IPS-NIHi7 (cell line): ENCODE data around the gene NCK2.

Experiments used
- DNase-seq: peaks from one replicate; pipeline ENCODE4 v3.0.0; 2012; ENCODE audit warnings: mixed read lengths; ENCODE audit errors: extremely low spot score

Gene NCK2

GRCh38 chr2:105870858-105871257 lies 126.1 kb downstream of the NCK2 start:
- DNase-seq = no peak

GRCh38 chr2:105872142-105872728 lies 127.5 kb downstream of the NCK2 start:
- DNase-seq = no peak

GRCh38 chr2:105872830-105873229 lies 128.1 kb downstream of the NCK2 start:
- no peak for DNase-seq

DNA sequence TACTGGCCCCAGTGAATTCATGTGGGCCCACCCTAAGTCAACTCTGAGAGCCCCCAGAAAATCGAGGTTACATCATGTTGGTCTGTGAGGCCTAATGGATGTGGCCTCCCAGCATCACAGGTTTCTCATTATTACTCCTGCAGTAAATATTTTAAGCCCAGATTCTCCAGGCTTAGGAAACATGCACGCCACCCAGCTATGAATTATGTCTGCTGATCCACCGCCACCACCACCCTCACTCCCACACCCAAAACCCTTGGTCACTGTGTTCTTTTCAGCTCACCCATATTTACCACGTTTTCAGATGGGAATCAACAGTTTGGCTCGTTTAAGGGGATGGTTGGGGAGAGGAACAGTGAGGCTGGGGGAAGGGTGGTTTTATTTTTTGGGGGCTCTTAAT lies 128.6 kb downstream of the NCK2 start:
- DNase-seq = no peak

DNA sequence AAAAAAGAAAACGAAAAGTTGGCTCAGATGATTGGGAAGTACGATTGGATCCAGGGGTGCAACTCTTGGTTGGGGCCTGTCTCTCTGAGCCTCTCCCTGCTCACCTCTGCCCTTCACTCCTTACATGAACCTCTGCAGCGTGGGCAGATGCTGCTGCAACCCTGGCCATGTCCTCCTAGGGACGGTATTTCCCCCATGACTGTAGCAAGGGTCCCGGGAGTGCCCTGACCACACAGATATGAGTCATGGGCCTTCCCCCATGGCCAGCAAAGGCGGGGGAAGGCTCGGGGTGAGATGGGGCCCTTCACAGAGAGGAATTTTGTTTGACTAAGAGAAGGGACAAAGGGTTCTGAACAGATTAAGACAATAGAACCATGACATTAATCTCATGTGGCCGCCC lies 129.0 kb downstream of the NCK2 start:
- DNase-seq = peak; percentile 71

DNA sequence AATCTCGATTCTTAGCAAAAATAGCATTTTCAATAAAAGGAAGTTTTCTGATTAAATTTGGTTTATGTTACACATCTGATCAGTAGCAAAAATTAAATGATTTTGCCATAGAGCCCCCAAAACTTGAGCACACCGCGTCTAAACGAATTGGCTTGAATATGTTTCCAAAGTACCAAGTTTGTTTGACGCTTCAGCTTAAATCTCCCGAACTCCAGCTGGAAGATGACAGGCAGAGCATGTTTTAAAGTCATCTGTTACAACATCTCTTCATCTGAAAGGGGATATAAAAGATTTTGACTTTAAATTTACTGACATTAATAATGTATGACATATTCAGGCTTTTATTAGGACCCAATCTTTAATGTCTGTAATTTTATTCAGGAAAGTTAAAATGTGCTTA lies 129.8 kb downstream of the NCK2 start:
- no peak for DNase-seq

DNA sequence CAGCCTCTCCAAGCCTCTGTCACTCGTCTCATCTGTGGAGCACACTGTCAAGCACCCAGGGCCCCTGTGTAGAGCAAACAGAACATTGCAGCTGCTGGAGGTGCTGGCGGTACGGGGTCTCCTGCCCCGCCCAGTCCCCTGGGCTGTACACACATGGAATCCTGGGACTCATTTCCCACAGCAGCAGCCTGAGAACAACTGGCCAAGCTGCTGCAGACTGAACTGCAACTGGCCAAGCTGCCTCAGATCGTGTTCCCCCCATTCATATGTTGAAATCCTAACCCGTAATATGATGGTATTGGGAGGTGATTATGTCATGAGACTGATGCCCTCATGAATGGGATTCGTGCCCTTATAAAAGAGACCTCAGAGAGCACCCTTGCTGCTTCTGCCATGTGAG lies 130.5 kb downstream of the NCK2 start:
- no peak for DNase-seq

DNA sequence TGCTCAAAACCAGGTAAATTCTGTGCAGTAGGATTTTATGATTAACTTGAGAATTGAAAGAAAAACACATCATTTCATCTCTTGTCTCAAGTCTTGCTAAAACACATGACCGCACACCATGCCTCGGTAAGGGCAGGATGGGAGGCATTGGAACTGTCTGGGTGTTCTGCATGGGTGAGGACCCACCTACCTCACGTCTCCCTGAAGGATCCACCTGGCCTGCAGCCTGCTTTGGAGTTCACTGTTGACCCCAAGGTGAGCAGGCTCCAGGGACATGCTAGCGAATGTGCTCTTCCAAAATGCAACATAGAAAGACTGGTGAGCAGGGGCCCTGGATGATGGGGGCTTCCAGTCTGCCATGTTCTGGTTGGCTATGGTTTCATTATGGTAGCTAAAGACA lies 131.5 kb downstream of the NCK2 start:
- DNase-seq = no peak

GRCh38 chr2:105877945-105878344 lies 133.2 kb downstream of the NCK2 start:
- DNase-seq = no peak

- no peak for DNase-seq
These were observed 134.5 kb downstream of the NCK2 start for GRCh38 chr2:105879106-105879802.

GRCh38 chr2:105879803-105880300 lies 135.1 kb downstream of the NCK2 start:
- no peak for DNase-seq

DNA sequence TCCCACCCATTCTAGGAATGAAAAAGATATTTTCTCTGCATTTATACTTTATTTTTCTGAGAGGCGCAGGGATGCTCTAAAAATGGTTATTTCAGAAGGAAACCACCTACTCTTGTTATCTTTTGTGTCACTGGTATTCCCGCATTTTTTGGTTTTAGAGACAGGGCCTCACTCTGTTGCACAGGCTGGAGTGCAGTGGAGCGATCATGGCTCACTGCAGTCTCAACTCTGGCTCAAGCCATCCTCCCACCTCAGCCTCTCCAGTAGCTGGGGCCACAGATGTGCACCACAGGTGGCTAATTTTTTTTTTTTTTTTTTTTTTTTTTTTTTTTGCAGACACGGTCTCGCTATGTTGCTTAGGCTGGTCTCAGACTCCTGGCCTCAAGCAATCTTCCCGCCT lies 135.9 kb downstream of the NCK2 start:
- DNase-seq = no peak

DNA sequence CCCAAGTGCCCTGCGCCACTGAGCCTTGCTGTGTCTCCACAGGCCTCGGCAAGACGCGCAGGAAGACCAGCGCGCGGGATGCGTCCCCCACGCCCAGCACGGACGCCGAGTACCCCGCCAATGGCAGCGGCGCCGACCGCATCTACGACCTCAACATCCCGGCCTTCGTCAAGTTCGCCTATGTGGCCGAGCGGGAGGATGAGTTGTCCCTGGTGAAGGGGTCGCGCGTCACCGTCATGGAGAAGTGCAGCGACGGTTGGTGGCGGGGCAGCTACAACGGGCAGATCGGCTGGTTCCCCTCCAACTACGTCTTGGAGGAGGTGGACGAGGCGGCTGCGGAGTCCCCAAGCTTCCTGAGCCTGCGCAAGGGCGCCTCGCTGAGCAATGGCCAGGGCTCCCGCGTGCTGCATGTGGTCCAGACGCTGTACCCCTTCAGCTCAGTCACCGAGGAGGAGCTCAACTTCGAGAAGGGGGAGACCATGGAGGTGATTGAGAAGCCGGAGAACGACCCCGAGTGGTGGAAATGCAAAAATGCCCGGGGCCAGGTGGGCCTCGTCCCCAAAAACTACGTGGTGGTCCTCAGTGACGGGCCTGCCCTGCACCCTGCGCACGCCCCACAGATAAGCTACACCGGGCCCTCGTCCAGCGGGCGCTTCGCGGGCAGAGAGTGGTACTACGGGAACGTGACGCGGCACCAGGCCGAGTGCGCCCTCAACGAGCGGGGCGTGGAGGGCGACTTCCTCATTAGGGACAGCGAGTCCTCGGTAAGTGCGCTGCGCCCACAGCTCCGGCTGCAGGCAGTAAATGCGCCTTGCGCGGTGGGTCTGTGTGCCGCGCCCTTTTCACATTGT lies 136.8 kb downstream of the NCK2 start:
- DNase-seq = no peak

GRCh38 chr2:105882341-105882740 lies 137.6 kb downstream of the NCK2 start:
- no peak for DNase-seq

GRCh38 chr2:105882920-105883435 lies 138.3 kb downstream of the NCK2 start:
- DNase-seq = no peak

DNA sequence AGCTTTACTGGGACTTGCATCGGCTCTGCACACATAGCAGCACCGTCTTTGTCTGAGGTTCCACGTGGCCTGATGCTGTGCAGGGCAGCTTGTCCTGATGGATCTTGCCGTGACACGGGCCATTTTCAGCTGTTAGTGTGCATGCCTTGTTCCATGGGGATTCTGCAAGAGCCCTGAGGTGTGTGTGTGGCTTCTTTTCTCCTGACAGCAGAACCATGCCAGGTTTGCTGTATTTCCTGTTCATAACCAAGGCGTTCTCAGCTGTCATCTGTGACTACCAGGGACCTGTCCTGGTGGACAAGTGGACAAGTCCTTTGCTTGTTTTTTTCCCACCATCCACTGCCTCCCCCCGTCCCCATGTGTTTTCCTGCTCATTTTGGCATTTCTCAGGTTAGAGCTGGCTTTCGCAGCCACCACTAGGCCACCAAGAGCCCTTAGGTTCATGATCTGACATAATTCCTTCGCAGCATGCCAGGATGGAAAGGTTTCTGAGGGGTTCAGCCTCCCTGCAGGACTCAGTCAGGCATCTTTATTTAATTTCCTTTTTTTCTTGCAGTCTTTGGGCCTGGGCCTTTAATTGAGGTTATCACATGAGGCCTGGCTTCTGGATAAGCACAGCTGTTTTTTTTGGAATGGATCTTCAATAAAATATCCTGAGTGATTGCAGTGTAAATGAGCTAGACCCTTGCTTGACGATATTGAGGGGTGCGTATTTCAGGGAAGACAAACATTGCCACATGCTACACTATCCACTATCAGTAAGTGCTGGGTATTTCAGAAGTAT lies 139.4 kb downstream of the NCK2 start:
- no peak for DNase-seq

DNA sequence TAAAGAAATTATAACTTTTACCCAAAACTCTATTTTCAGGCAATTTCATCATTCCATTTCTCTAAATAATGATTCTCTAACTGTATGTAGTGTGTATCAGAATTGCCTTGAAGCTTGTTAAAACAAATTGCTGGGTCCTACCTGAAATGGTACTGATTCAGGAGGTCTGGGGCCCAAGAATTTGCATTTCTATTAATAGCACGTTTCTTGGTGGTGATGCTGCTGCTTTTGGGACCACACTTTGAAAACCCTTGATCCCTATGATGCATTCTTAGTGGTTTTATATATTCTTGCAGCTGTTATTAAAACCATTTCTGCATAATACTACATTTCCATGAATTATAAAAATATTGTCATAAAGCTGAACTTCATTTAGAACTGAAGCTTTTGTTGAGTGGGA lies 140.7 kb downstream of the NCK2 start:
- DNase-seq = no peak

DNA sequence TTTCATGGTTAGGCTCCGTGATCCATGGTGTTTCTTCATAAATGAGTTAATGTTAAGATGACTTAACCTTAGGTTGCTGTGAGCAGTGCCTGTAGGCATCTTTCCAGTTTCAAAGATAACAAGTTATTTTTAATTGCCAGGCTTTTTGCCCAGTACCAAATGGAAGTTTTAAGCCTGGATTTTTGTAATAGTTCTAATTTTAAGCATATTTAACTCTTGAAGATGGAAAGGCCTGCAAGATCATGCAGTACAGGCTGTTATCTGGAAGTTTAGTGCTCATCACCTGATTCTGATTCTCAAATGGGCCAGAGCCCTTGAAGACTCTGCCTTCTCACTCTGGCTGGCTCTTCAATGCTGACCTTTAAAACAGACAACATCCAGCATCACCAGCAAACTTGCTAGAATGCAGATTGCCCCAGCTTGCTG lies 141.3 kb downstream of the NCK2 start:
- DNase-seq = no peak

GRCh38 chr2:105886687-105887086 lies 142.0 kb downstream of the NCK2 start:
- no peak for DNase-seq

DNA sequence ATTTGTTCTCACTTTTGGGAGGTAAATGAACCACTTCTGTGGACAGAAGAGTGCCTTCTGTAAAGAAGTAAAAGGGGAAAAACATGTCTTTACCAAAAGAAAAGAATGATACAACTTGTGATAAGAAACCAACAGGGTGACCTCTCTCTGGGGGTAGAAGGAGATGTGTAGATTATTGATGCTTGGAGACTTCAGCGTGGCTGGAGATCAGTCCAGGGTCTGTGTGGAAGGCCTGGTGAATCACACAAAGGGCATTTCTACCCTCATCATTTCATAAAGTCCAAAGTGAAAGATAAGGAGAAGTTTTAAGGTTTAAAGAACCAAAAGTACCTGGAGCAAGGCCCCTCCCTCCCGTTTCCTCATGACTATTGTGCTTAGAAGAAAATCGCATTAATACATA lies 142.5 kb downstream of the NCK2 start:
- no peak for DNase-seq

DNA sequence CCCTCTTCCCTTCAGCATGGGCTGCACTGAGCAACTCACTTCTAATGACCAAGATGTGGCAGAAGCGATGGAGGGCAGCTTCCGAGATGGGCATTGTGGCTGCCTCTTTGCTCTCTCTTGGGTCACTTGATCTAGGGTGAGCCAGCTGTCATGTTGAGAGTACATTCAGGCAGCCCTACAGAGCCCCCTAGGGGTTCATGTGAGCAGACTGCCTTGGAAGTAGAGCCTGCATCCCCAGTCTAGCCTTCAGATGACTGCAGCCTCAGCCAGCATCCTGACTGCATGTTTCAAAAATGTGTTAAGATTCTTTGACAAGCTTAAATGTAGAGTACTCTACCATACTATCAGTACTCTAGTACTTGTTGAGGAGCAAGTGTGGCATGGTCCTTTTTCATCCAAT lies 143.9 kb downstream of the NCK2 start:
- peak; percentile 34 for DNase-seq

- DNase-seq = no peak
These were observed 144.3 kb downstream of the NCK2 start for GRCh38 chr2:105889046-105889445.
